IPS-20b (cell line): Measurements from ENCODE around the gene IRF1.
"Not testable (repeated sequence)": the region's sequence is repeated elsewhere in the genome, so short reads cannot be mapped to it uniquely, and the experiment has no call there.

Source experiments
- H3K27ac ChIP-seq: one replicate; pipeline ENCODE4 v1.5.1; 2013; ENCODE audit warnings: low read length
- H3K27me3 ChIP-seq: 2 replicates; pipeline ENCODE4 v1.6.1; 2013; ENCODE audit warnings: mild to moderate bottlenecking, low read length, inconsistent platforms; ENCODE audit not compliant: insufficient read depth
- H3K36me3 ChIP-seq: 2 replicates; pipeline ENCODE4 v1.6.1; 2013; ENCODE audit warnings: low read depth, mild to moderate bottlenecking, inconsistent platforms, low read length, moderate library complexity; ENCODE audit not compliant: insufficient read depth
- H3K4me1 ChIP-seq: 2 replicates; pipeline ENCODE4 v1.6.1; 2013; ENCODE audit warnings: mild to moderate bottlenecking, control low read depth, inconsistent platforms, low read length, moderate library complexity; ENCODE audit not compliant: insufficient read depth
- H3K4me3 ChIP-seq: 2 replicates; pipeline ENCODE4 v1.5.1; 2013; ENCODE audit warnings: mild to moderate bottlenecking, low read length, inconsistent platforms
- H3K9ac ChIP-seq: 2 replicates; pipeline ENCODE4 v1.6.1; 2013; ENCODE audit warnings: low read depth, mild to moderate bottlenecking, inconsistent platforms, low read length, moderate library complexity
- H3K9me3 ChIP-seq: 2 replicates; pipeline ENCODE4 v1.6.1; 2013; ENCODE audit warnings: mild to moderate bottlenecking, low read depth, low read length, inconsistent platforms; ENCODE audit not compliant: insufficient read depth

IRF1 gene

DNA sequence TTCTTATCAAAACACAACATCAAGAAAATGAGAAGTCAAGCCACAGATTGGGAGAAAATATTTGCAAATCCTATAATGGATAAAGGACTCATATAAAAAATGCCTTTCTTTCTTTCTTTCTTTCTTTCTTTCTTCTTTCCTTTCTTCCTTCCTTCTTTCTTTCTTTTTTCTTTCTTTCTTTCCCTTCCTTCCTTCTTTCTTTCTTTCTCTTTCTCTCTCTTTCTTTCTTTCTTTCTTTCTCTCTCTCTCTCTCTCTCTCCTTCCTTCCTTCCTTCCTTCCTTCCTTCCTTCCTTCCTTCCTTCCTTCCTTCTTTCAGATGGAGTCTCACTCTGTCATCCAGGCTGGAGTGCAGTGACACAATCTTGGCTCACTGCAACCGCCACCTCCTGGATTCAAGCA, 31.5 kb upstream of the IRF1 start:
- not testable (repeated sequence) for H3K36me3 ChIP-seq, H3K27ac ChIP-seq, H3K9ac ChIP-seq, H3K27me3 ChIP-seq, H3K4me3 ChIP-seq, H3K9me3 ChIP-seq, H3K4me1 ChIP-seq

GRCh38 chr5:132513618-132514336, 23.2 kb upstream of the IRF1 start:
- H3K4me1 ChIP-seq, H3K4me3 ChIP-seq, H3K27me3 ChIP-seq, H3K36me3 ChIP-seq, H3K27ac ChIP-seq, H3K9ac ChIP-seq: not testable (repeated sequence)
- peaks cover 10% of the 10 kb centered on the region; the same call in 1 of the 2 replicates for H3K9me3 ChIP-seq

DNA sequence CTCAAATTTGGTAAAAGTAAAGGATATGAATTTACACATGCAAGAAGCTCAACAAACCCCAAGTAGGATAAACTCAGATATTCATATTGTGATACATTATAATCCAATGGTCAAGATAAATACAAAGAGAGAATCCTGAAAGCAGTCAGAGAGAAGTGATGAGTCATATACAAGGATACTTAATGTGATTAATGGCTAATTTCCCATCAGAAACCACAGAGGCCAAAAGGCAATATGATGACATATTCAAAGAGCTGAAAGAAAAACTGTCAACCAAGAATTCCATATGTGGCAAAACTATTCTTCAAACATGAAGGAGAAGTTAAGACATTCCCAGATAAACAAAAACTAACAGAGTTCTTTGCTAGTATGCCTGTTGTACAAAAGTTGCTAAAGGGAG, 19.5 kb upstream of the IRF1 start:
- H3K4me1 ChIP-seq = no peaks in the 10 kb centered on the region
- no peak overlapping the region for H3K27ac ChIP-seq
- no peaks in the 10 kb centered on the region for H3K36me3 ChIP-seq
- no peaks in the 10 kb centered on the region for H3K27me3 ChIP-seq
- no peak overlapping the region for H3K4me3 ChIP-seq
- H3K9ac ChIP-seq = no peak overlapping the region
- peaks cover 10% of the 10 kb centered on the region; the same call in 1 of the 2 replicates for H3K9me3 ChIP-seq

GRCh38 chr5:132506094-132506692, 15.6 kb upstream of the IRF1 start:
- no peaks in the 10 kb centered on the region for H3K36me3 ChIP-seq
- no peak overlapping the region for H3K4me3 ChIP-seq
- no peaks in the 10 kb centered on the region for H3K27me3 ChIP-seq
- no peak overlapping the region for H3K9ac ChIP-seq
- no peaks in the 10 kb centered on the region for H3K4me1 ChIP-seq
- H3K9me3 ChIP-seq = no peaks in the 10 kb centered on the region
- no peak overlapping the region for H3K27ac ChIP-seq

- H3K4me3 ChIP-seq = no peak overlapping the region
- H3K9me3 ChIP-seq = no peaks in the 10 kb centered on the region
- H3K27ac ChIP-seq = no peak overlapping the region
- H3K27me3 ChIP-seq = no peaks in the 10 kb centered on the region
- no peaks in the 10 kb centered on the region for H3K36me3 ChIP-seq
- no peaks in the 10 kb centered on the region for H3K4me1 ChIP-seq
- H3K9ac ChIP-seq = no peak overlapping the region
These were observed 15.1 kb upstream of the IRF1 start for GRCh38 chr5:132505641-132506040.

DNA sequence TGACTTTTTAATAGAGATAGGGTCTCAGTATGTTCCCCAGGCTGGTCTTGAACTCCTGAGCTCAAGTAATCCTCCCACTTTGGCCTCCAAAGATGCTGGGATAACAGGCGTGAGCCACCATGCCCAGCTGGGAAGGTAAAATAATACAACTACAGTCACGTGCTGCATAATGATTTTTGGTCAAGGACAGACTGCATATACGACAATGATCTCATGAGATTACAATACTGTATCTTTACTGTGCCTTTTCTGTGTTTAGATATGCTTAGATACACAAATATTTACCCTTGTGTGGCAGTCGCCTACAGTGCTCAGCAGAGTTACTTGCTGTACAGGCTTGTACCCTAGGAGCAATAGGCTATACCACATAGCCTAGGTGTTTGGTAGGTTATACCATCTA, 14.2 kb upstream of the IRF1 start:
- Histone ChIP-seq H3K4me1 (no peaks in the 10 kb centered on the region), H3K9ac (no peak overlapping the region), H3K27ac (no peak overlapping the region), H3K36me3 (no peaks in the 10 kb centered on the region), H3K27me3 (no peaks in the 10 kb centered on the region), H3K9me3 (no peaks in the 10 kb centered on the region), H3K4me3 (no peak overlapping the region)

GRCh38 chr5:132503244-132503643, 12.7 kb upstream of the IRF1 start:
- Histone ChIP-seq H3K27ac (no peak overlapping the region), H3K36me3 (no peaks in the 10 kb centered on the region), H3K4me3 (no peak overlapping the region), H3K4me1 (no peaks in the 10 kb centered on the region), H3K9ac (no peak overlapping the region), H3K9me3 (no peaks in the 10 kb centered on the region), H3K27me3 (no peaks in the 10 kb centered on the region)

GRCh38 chr5:132501961-132502931, 11.7 kb upstream of the IRF1 start:
- Histone ChIP-seq H3K9me3 (no peaks in the 10 kb centered on the region), H3K27ac (no peak overlapping the region), H3K9ac (no peak overlapping the region), H3K4me1 (0 out of 2 replicates have a peak, but pooled peaks cover 7% of the 10 kb centered on the region), H3K27me3 (no peaks in the 10 kb centered on the region), H3K36me3 (no peaks in the 10 kb centered on the region), H3K4me3 (no peak overlapping the region)

DNA sequence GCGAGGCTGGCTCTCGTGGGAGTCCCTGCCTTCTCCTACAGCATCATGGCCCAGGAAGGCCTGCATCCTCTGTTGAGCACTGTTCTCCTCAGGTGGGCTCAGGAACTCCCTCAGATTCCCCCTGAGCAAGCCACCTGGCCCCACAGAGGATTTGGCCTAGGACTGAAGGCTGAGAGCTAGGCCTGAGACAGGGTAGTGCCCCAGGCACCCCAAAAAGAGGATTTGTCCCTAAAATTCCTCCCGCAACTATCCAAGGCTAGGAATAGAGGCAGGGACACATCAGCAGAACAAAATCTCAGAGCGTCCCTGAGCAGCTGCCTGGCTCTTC, 11.0 kb upstream of the IRF1 start:
- no peak overlapping the region for H3K4me3 ChIP-seq
- no peak overlapping the region for H3K9ac ChIP-seq
- H3K27me3 ChIP-seq = no peaks in the 10 kb centered on the region
- H3K4me1 ChIP-seq = 0 out of 2 replicates have a peak, but pooled peaks cover 9% of the 10 kb centered on the region
- H3K27ac ChIP-seq = no peak overlapping the region
- H3K9me3 ChIP-seq = no peaks in the 10 kb centered on the region
- no peaks in the 10 kb centered on the region for H3K36me3 ChIP-seq

GRCh38 chr5:132500931-132501628, 10.5 kb upstream of the IRF1 start:
- no peak overlapping the region for H3K9ac ChIP-seq
- no peak overlapping the region for H3K4me3 ChIP-seq
- H3K9me3 ChIP-seq = no peaks in the 10 kb centered on the region
- no peak overlapping the region for H3K27ac ChIP-seq
- H3K4me1 ChIP-seq = 0 out of 2 replicates have a peak, but pooled peaks cover 9% of the 10 kb centered on the region
- H3K27me3 ChIP-seq = no peaks in the 10 kb centered on the region
- H3K36me3 ChIP-seq = no peaks in the 10 kb centered on the region

- Histone ChIP-seq H3K9me3 (no peaks in the 10 kb centered on the region), H3K36me3 (no peaks in the 10 kb centered on the region), H3K27me3 (no peaks in the 10 kb centered on the region), H3K4me3 (no peak overlapping the region), H3K27ac (no peak overlapping the region), H3K9ac (no peak overlapping the region), H3K4me1 (peaks cover 11% of the 10 kb centered on the region; the same call in 1 of the 2 replicates)
These were observed 9.8 kb upstream of the IRF1 start for GRCh38 chr5:132500244-132500930.
